NCI-H226 (cell line): Measurements from ENCODE around the gene GRB7.
"Not testable (repeated sequence)": the region's sequence is repeated elsewhere in the genome, so short reads cannot be mapped to it uniquely, and the experiment has no call there.

Experiments
- DNase-seq: peaks from one replicate; pipeline ENCODE4 v3.0.0-alpha.2; 2015

Gene GRB7

GRCh38 chr17:39753514-39754160, 15.9 kb downstream of the GRB7 start:
- DNase-seq, result no peak

DNA sequence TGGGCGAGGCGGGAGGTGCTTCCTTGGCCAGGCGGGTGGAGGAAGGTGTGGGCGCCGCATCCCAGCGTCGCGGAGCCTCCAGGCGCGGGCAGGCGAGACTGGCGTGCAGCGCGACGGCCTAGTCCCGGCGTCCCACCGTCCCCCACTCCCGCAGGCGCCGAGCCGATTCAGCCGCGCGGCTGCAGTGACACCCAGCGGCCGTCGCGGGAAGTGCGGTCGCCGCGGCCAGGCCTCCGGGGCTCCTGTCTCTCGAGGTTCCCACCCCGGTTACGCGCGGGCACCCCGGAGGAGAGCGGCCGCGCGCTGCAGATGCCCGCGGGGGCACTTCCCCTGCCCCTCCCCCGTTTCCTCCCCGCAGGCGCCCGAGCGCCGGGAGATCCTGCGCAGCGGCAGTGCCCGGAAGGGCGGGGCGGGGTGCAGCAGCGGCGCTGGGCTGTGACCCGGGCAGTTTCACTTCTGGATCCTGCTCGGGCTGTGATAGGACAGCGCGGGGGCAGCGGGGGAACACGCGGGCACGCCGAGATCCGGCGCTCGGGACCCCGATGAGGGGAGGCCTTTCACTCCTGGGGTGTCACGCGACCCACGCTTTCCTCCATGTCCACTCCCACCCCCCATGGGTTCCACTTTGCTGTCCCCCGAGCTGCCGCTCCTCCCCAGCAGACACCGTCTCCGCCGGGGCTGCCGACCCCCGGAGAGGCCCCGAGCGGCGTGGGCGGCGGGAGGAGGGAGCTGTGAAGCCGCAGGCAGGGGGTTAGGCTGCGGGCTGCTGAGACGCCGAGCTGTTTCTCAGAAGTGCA, 16.6 kb downstream of the GRB7 start:
- DNase-seq, result peak; percentile 90

DNA sequence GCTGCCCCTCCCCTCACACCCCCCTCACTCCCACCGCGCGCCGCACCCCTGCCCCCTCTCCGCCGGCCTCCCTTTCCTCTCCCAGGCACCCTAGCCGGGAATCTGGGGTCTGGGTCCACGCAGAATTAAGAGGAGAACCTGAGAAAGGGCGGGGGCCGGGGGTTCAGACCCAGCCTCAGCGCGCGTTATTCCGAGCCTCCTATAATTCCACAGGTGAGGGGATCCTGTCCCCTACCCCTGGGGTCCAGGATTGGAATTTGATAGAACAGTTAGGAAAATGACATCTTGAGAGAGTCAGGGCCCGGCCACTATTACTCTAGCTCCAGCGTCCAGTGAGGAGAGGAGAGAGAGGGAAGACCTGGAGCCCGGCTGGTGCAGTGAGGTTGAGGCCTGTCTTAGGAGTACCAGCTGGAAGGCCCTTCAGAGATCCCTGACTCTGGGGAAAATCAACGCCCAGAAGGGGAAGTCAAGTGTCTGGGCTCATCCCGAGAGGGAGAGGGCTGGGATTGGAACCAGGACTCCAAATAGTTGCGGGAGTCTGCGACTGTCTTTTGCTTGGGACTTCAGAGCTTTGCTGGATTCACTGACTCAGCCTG, 17.3 kb downstream of the GRB7 start:
- DNase-seq, result no peak

GRCh38 chr17:39755554-39756379, 18.0 kb downstream of the GRB7 start:
- no peak for DNase-seq

- DNase-seq, result no peak
Observed at GRCh38 chr17:39756380-39757079, 18.8 kb downstream of the GRB7 start.

- no peak for DNase-seq
Observed at GRCh38 chr17:39757176-39757662, 19.5 kb downstream of the GRB7 start.

GRCh38 chr17:39757931-39758873, 20.5 kb downstream of the GRB7 start:
- no peak for DNase-seq

GRCh38 chr17:39759204-39759603, 21.5 kb downstream of the GRB7 start:
- DNase-seq, result no peak

DNA sequence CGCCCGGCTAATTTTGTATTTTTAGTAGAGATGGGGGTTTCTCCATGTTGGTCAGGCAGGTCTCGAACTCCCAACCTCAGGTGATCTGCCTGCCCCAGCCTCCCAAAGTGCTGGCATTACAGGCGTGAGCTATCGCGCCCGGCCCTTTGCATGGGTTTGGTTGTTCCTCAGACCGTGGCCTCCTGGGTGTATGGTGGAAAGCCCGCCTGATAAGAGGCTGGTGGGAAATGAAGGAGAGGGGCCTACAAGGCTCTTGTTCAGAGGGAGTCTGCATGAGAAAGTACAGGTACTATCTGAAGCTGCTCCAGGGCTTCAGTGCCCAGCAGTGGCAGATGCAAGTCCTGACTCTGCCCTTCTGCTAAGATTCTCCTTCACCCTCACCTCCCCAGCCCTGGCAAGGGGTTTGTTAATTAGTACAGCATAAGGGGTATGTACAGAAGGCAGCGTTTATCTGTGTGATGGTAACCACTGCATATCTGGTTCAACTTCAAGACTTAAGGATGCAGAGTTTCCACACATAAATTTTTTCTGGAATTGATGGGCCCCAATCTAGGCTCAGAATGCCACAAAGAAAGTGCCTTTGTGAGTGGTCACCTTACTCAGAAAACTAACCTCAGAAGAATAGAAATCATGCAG, 24.2 kb downstream of the GRB7 start:
- no peak for DNase-seq

DNA sequence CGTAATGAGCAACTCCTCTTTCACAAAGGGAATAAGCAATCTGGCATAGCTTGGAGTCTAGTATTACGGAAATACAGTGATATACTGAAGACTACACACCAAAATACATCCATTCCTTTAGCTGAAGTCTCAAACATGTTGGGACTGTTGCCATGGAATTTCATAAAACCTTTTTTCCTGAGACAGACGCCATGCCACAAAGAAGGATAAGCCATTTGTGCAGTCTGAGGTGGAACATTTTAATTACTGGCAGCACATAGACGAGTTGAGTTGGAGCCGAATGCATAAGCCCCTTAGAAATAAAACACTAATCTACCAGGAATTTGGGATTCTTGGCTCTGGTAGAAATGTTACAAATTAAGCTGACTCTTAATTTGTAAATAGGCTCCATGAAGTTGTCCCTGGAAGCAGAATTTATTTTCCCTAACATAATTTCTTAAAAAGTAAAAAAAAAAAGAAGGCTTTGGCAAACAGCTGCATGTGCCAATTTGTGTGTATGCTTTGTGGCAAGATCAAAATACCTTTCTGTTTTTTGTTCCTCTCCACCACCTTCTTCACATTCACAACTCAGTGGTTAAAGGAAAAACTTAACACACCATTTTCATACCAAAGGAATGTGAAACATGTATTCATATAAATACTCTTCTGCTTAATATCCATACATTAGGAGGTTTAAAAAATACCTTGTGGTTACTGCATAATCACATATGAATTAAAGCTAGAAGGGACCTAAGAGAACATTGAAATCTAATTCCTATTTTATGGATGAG, 25.5 kb downstream of the GRB7 start:
- no peak for DNase-seq

- DNase-seq, result not testable (repeated sequence)
Observed at GRCh38 chr17:39764171-39764570, 26.4 kb downstream of the GRB7 start.

DNA sequence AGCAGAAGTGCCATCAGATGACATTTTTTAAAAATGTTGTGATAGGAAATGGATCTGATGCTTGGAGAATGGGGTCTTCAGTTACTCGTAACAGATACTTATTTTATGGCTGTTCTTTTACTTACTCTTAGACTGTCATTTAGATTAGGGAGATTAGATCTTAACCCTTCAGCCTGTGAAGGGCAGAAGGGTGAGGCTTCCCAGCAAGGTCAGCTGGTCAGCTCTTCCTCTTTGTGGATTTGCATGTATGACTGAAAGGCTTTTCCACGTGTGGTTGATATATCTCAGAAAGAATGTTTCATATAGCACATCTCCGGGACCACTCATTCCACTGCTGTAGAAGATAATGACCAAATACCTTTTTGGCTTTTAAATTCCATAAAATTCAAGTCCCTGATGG, 27.4 kb downstream of the GRB7 start:
- no peak for DNase-seq

DNA sequence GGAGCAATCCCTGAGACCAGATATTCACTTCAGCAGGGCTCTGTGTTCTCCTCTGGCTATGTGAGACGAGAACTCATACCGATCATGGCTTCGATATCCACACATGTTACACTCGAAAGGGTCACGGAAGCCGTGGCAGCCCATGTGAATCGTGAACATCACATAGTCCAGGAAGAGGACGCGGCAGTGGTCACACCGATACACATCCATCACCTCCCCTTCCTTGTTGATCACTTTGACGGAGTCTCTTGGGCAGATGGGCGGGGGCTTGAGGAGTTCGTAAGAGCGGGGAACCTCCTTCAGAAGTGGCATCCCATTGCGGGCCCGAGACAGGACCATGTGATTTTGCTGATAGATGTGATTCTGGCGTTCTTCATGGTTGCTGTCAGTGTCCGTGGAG, 28.0 kb downstream of the GRB7 start:
- no peak for DNase-seq

- DNase-seq, result no peak
Observed at GRCh38 chr17:39767147-39767546, 29.4 kb downstream of the GRB7 start.

GRCh38 chr17:39769974-39770587, 32.3 kb downstream of the GRB7 start:
- DNase-seq, result peak; percentile 21

- DNase-seq, result no peak
Observed at GRCh38 chr17:39772415-39772814, 34.7 kb downstream of the GRB7 start.

GRCh38 chr17:39772987-39773934, 35.5 kb downstream of the GRB7 start:
- DNase-seq, result no peak

GRCh38 chr17:39774047-39774446, 36.3 kb downstream of the GRB7 start:
- no peak for DNase-seq
